Measurements from ENCODE around the gene PAPOLA. TPM values are rescaled to one million over a fixed set of nuclear protein-coding genes. Genes with fewer than 3 reads are reported as not detected.

PAPOLA gene
- total RNA-seq, 1 donor from 2014 or later, result 235 TPM

- Mint-ChIP-seq H3K9me3 (no peaks in the 10 kb centered on the region), H3K27me3 (ENCODE audit: insufficient read depth, low read depth) (no peaks in the 10 kb centered on the region), H3K27ac (no peak overlapping the region), H3K36me3 (peaks cover 12% of the 10 kb centered on the region), H3K4me3 (no peak overlapping the region), H3K4me1 (peaks cover 8% of the 10 kb centered on the region)
- DNase-seq (ENCODE audit: low spot score), result no peak
- H3K79me2 ChIP-seq (ENCODE audit: low read depth), result no peaks in the 10 kb centered on the region
- no peak overlapping the region for H3K4me2 ChIP-seq
- no peak overlapping the region for H3K9ac ChIP-seq
- no peaks in the 10 kb centered on the region for H3K27me3 ChIP-seq
- H3K36me3 ChIP-seq, result peaks cover 14% of the 10 kb centered on the region
- TF ChIP-seq CTCF (IDR thresholded peaks at IDR 0.05), result no peak
- TF ChIP-seq EZH2 (IDR thresholded peaks at IDR 0.05), result no peak
- no peak for TF ChIP-seq EZH2phosphoT487 (IDR thresholded peaks at IDR 0.05)
- H3K27ac ChIP-seq, result no peak overlapping the region
- peaks cover 28% of the 10 kb centered on the region for H3F3A ChIP-seq (ENCODE audit: low read depth)
- peaks cover 8% of the 10 kb centered on the region for H3K4me1 ChIP-seq
- peaks cover 12% of the 10 kb centered on the region for H4K20me1 ChIP-seq (ENCODE audit: low read depth)
- H3K4me3 ChIP-seq, result no peak overlapping the region
- no peaks in the 10 kb centered on the region for H3K9me3 ChIP-seq (ENCODE audit: low read depth)
- H2AFZ ChIP-seq (replicated peaks), result no peak overlapping the region
Observed at GRCh38 chr14:96568621-96569020, 66.4 kb downstream of the PAPOLA start.

DNA sequence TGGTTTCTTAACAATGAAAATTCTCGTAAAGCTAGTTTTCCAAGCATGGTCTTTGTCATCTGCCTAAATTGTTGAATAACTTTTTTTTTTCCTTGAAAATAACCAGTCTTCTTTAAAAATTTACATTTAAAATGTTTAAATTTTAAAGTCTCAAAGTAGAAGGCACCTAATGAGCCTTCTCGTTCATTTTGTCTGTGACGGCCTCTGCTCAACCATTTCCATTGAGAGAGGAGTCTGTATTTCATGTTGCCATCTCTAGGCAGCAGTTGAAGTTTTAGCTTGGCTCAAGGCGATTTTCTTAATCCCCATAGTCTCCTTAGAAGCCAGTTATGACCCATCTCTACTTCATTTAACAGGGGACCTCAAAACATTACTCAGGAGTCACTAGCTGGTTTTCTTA lies 69.1 kb downstream of the PAPOLA start:
- Mint-ChIP-seq H3K4me3 (no peak overlapping the region), H3K9me3 (no peaks in the 10 kb centered on the region), H3K36me3 (peaks cover 7% of the 10 kb centered on the region), H3K4me1 (peaks cover 14% of the 10 kb centered on the region), H3K27ac (no peak overlapping the region), H3K27me3 (ENCODE audit: insufficient read depth, low read depth) (peaks cover 2% of the 10 kb centered on the region)
- H3K4me2 ChIP-seq, result no peak overlapping the region
- H3K4me3 ChIP-seq, result no peak overlapping the region
- no peak for DNase-seq (ENCODE audit: low spot score)
- H3K27ac ChIP-seq, result no peak overlapping the region
- no peak overlapping the region for H2AFZ ChIP-seq (replicated peaks)
- TF ChIP-seq EZH2phosphoT487 (IDR thresholded peaks at IDR 0.05), result no peak
- no peak for TF ChIP-seq EZH2 (IDR thresholded peaks at IDR 0.05)
- TF ChIP-seq CTCF (IDR thresholded peaks at IDR 0.05), result no peak
- no peak overlapping the region for H3K9ac ChIP-seq
- H3K27me3 ChIP-seq, result no peaks in the 10 kb centered on the region
- H4K20me1 ChIP-seq (ENCODE audit: low read depth), result peaks cover 21% of the 10 kb centered on the region
- H3K36me3 ChIP-seq, result peaks cover 3% of the 10 kb centered on the region
- H3F3A ChIP-seq (ENCODE audit: low read depth), result peaks cover 16% of the 10 kb centered on the region
- H3K79me2 ChIP-seq (ENCODE audit: low read depth), result no peaks in the 10 kb centered on the region
- peaks cover 22% of the 10 kb centered on the region for H3K4me1 ChIP-seq
- H3K9me3 ChIP-seq (ENCODE audit: low read depth), result no peaks in the 10 kb centered on the region

- no peak for TF ChIP-seq EZH2phosphoT487 (IDR thresholded peaks at IDR 0.05)
- TF ChIP-seq CTCF (IDR thresholded peaks at IDR 0.05), result no peak
- no peak for TF ChIP-seq EZH2 (IDR thresholded peaks at IDR 0.05)
- H3K9ac ChIP-seq, result no peak overlapping the region
- peaks cover 16% of the 10 kb centered on the region for H4K20me1 ChIP-seq (ENCODE audit: low read depth)
- no peaks in the 10 kb centered on the region for H3K9me3 ChIP-seq (ENCODE audit: low read depth)
- no peaks in the 10 kb centered on the region for H3K36me3 ChIP-seq
- peak overlapping the region; percentile 7 for H3K27ac ChIP-seq
- H3K9me3 Mint-ChIP-seq, result no peaks in the 10 kb centered on the region
- H3K27me3 ChIP-seq, result no peaks in the 10 kb centered on the region
- H3K27ac Mint-ChIP-seq, result no peak overlapping the region
- H3K27me3 Mint-ChIP-seq (ENCODE audit: insufficient read depth, low read depth), result peaks cover 2% of the 10 kb centered on the region
- H3K36me3 Mint-ChIP-seq, result peaks cover 4% of the 10 kb centered on the region
- no peaks in the 10 kb centered on the region for H3K79me2 ChIP-seq (ENCODE audit: low read depth)
- no peak for DNase-seq (ENCODE audit: low spot score)
- no peak overlapping the region for H3K4me3 ChIP-seq
- H3K4me1 ChIP-seq, result peaks cover 22% of the 10 kb centered on the region
- no peak overlapping the region for H3K4me3 Mint-ChIP-seq
- no peak overlapping the region for H3K4me2 ChIP-seq
- peaks cover 17% of the 10 kb centered on the region for H3K4me1 Mint-ChIP-seq
- no peak overlapping the region for H2AFZ ChIP-seq (replicated peaks)
- H3F3A ChIP-seq (ENCODE audit: low read depth), result peaks cover 13% of the 10 kb centered on the region
Observed at GRCh38 chr14:96573473-96574100, 71.4 kb downstream of the PAPOLA start.

Data from neural progenitor cell (in vitro differentiated cells).